VCaP (cell line): ENCODE results near the gene PRDM16.
A peak's percentile ranks its signal among the peaks of the same experiment; 100 is the strongest.

Experiments
- H3K27ac ChIP-seq: fragments of 450-650 bp; 2 replicates; pipeline ENCODE4 v1.5.1; 2017
- CTCF ChIP-seq: fragments of 450-650 bp; conservative IDR thresholded peaks from 2 replicates; pipeline ENCODE4 v1.5.1; 2017; ENCODE audit warnings: mild to moderate bottlenecking, moderate library complexity

The PRDM16 gene

GRCh38 chr1:3167255-3167654 is 98.3 kb downstream of the PRDM16 start:
- TF ChIP-seq CTCF, result no peak
- H3K27ac ChIP-seq, result no peak overlapping the region

GRCh38 chr1:3168678-3169077 is 99.7 kb downstream of the PRDM16 start:
- H3K27ac ChIP-seq, result no peak overlapping the region
- TF ChIP-seq CTCF, result no peak

GRCh38 chr1:3169665-3170356 is 100.8 kb downstream of the PRDM16 start:
- peak overlapping the region; percentile 64; the same call in 1 of the 2 replicates for H3K27ac ChIP-seq
- TF ChIP-seq CTCF, result no peak

GRCh38 chr1:3170561-3171453 is 101.8 kb downstream of the PRDM16 start:
- peak overlapping the region; percentile 64 for H3K27ac ChIP-seq
- TF ChIP-seq CTCF, result no peak

GRCh38 chr1:3171761-3172160 is 102.8 kb downstream of the PRDM16 start:
- H3K27ac ChIP-seq, result peak overlapping the region; percentile 64; the same call in 1 of the 2 replicates
- no peak for TF ChIP-seq CTCF

- TF ChIP-seq CTCF, result no peak
- no peak overlapping the region for H3K27ac ChIP-seq
Measured at GRCh38 chr1:3172431-3173380, 103.7 kb downstream of the PRDM16 start.
